Ishikawa (cell line): Measurements from ENCODE around the gene PIH1D2.

ENCODE experiments used
- CEBPB ChIP-seq: IDR thresholded peaks from 2 replicates; pipeline ENCODE4 v1.6.1; 2012
- RAD21 ChIP-seq: IDR thresholded peaks from 2 replicates; pipeline ENCODE4 v1.6.1; 2012; ENCODE audit warnings: low read depth
- REST ChIP-seq: IDR thresholded peaks from 2 replicates; pipeline ENCODE4 v1.6.1; 2012; ENCODE audit warnings: low read depth, mild to moderate bottlenecking
- TAF1 ChIP-seq: IDR thresholded peaks from 2 replicates; pipeline ENCODE4 v1.6.1; 2012; ENCODE audit warnings: low read depth, mild to moderate bottlenecking
- ZBTB7A ChIP-seq: IDR thresholded peaks from 2 replicates; pipeline ENCODE4 v1.6.1; 2012; ENCODE audit warnings: low read depth
- TF ChIP-seq, protein P1 (sequence below): IDR thresholded peaks from 2 replicates; pipeline ENCODE4 v1.6.1; 2012
- TF ChIP-seq, protein P2 (sequence below): IDR thresholded peaks from 2 replicates; pipeline ENCODE4 v1.6.1; 2012

DNA sequence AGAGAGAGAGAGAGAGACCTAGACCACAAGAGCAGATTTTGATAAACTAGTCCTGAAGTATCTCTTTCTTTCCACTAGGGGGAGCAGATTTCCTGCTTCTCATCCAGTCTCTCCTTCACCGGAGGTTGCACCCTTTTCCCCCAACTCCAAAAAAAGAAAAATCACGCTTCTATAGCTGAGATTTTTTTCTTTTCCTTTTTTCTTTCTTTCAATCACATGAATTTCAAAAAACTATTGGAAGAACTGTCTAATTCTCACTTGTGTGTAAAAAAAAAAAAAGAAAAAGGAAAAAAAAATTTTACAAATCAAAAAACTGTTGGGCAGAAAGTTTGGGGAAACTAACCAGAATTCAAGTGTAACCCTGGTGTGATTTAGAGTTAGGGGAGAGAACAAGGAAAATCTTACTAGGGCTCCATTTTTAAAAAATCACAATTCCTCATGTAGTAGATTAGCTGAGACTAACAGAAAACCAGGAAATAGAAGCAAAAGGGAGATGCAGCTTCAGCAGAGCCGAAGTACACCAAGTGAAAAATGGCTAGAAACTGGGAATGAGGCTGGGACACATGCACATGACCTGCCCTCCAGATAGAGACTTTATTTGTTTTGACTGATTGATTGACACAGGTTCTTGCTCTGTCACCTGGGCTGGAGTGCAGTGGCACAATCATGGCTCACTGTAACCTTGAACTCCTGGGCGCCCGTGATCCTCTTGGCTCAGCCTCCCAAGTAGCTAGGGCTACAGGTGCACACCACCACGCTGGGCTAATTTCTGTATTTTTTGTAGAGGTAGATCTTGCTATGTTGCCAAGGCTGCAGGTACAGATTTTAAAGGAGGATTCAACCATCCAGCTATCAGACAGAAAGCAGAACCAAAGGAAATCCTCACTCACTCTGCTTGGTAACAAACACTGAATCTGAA is 40.0 kb upstream of the PIH1D2 start:
- TF ChIP-seq CEBPB = no peak
- TF ChIP-seq RAD21 = peak; percentile 71
- TF ChIP-seq, protein P1, sequence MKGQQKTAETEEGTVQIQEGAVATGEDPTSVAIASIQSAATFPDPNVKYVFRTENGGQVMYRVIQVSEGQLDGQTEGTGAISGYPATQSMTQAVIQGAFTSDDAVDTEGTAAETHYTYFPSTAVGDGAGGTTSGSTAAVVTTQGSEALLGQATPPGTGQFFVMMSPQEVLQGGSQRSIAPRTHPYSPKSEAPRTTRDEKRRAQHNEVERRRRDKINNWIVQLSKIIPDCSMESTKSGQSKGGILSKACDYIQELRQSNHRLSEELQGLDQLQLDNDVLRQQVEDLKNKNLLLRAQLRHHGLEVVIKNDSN = no peak
- TF ChIP-seq TAF1 = no peak
- TF ChIP-seq, protein P2, sequence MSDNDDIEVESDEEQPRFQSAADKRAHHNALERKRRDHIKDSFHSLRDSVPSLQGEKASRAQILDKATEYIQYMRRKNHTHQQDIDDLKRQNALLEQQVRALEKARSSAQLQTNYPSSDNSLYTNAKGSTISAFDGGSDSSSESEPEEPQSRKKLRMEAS = no peak
- TF ChIP-seq ZBTB7A = no peak
- no peak for TF ChIP-seq REST
